Activated T-cell treated with anti-CD3 and anti-CD28 coated beads, Interleukin-2, amount 50 U/mL, for 24 hours (primary cell): ENCODE results near the gene DCBLD1.
A peak's percentile ranks its signal among the peaks of the same experiment; 100 is the strongest.
"Not testable (repeated sequence)": the region's sequence is repeated elsewhere in the genome, so short reads cannot be mapped to it uniquely, and the experiment has no call there.

Source experiments
- DNase-seq: peaks from one replicate; pipeline ENCODE4 v3.0.0-alpha.2; 2020
- H3K27ac Mint-ChIP-seq: 2 replicates; pipeline ENCODE4 v1.8.0; 2020; ENCODE audit warnings: mild to moderate bottlenecking, mixed read lengths
- H3K27me3 Mint-ChIP-seq: 2 replicates; pipeline ENCODE4 v1.8.0; 2020; ENCODE audit warnings: mixed read lengths
- H3K36me3 Mint-ChIP-seq: 2 replicates; pipeline ENCODE4 v1.8.0; 2020; ENCODE audit warnings: low read depth, mixed read lengths
- H3K4me1 Mint-ChIP-seq: 2 replicates; pipeline ENCODE4 v1.8.0; 2020; ENCODE audit warnings: low read depth, mixed read lengths
- H3K4me3 Mint-ChIP-seq: 2 replicates; pipeline ENCODE4 v1.8.0; 2020; ENCODE audit warnings: mild to moderate bottlenecking, moderate library complexity, mixed read lengths
- H3K9me3 Mint-ChIP-seq: 2 replicates; pipeline ENCODE4 v1.8.0; 2020; ENCODE audit warnings: mixed read lengths

The DCBLD1 gene

DNA sequence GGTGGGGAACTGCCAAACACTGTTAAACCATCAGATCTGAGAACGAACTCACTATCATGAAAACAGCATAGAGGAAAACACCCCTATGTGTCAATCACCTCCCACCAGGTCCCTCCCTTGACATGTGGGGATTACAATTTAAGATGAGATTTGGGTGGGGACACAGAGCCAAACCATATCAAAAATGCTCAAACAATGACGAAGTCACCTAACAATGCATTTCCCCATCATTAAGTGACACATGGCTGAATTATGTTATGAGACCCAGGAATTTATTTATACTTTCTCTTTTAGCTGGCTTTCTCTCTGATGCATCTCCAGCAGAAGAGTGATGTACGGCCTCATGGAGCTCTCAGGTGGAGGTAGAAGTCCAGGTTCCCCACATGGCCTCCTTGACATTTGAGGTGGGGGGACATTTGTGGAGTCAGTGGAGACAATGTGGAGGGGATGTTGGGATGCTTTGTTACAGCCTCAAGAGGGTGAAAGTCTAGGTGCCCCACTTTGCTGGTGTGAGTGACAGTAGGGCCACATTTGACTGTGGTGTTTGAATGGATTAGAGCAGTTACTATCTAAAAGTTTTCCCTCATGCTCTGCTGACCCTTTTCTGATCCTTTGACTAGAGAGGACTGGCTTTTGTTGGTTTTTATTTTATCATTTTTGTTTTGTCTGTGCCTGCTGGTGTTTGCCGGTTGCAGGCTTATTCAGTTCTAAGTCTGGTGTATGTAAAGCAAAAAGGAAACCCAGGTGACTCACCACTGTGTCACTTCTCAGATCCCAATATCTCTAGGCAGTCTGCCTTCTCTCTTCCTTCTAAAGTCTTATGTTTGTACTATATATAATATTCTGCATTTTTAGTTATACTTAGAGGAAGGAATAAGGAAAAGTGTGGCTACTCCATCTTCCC is 18.5 kb upstream of the DCBLD1 start:
- Mint-ChIP-seq H3K9me3 (no peaks in the 10 kb centered on the region), H3K4me3 (peak overlapping the region; percentile 46), H3K27ac (peak overlapping the region; percentile 85), H3K27me3 (peaks cover 15% of the 10 kb centered on the region), H3K36me3 (no peaks in the 10 kb centered on the region), H3K4me1 (peaks cover 24% of the 10 kb centered on the region)
- DNase-seq: no peak

DNA sequence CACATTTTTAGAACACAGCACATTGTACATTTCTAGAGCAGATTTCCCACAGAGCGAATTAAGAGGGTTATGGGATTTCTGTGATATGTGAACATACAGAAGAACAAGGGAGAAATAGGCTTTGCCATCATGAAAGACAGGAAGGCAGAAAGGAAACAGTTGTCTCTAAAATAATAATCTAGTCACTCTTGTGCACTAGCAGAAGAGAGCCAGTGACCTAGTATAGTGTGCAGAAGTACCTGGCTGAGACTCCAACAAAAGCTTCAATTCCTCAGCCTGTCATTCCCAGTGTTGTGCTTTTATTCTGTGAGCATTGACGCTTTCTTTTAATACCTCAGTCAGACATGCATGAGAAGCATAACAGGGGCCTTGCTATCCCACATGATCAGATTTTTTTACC is 17.8 kb upstream of the DCBLD1 start:
- peaks cover 15% of the 10 kb centered on the region for H3K27me3 Mint-ChIP-seq
- H3K4me1 Mint-ChIP-seq: peaks cover 26% of the 10 kb centered on the region
- no peak overlapping the region for H3K27ac Mint-ChIP-seq
- no peak overlapping the region for H3K4me3 Mint-ChIP-seq
- H3K36me3 Mint-ChIP-seq: no peaks in the 10 kb centered on the region
- no peak for DNase-seq
- no peaks in the 10 kb centered on the region for H3K9me3 Mint-ChIP-seq

DNA sequence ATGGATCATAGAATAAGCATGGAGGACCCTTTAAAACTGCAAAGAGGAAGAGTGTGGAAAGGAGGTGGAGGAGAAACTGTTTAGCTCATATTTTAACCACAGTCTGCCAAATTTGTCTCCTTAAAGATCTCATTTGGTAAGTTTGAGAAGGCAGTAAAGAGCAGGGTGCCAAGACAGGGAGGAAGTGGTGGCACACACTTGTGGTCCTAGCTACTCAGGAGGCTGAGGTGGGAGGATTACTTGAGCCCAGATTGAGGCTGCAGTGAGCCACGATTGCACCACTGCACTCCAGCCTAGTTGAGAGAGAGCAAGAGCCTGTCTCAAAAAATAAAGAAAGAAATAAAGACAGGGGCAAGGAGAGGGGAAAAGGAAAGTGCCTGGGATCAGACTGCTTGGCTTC is 16.8 kb upstream of the DCBLD1 start:
- Mint-ChIP-seq H3K9me3 (no peaks in the 10 kb centered on the region), H3K4me1 (peaks cover 26% of the 10 kb centered on the region), H3K36me3 (no peaks in the 10 kb centered on the region), H3K4me3 (no peak overlapping the region), H3K27ac (no peak overlapping the region), H3K27me3 (peaks cover 15% of the 10 kb centered on the region)
- no peak for DNase-seq

DNA sequence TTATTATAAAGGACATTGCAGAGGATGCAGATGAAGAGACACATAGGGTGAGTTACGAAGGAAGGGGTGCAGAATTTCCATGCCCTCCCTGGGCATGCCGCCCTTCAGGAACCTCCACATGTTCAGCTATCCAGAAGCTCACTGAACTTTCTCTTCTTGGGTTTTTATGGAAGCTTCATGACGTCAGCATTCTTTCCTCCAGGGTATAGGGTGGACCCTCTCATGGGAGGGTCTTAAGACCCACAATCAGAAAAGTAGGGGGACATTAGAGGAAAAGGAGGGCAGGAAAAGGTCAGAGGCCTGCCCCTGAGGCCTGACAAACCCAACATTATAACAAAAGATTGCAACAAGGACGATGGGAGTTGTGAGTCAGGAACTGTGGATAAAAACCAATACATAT is 14.6 kb upstream of the DCBLD1 start:
- Mint-ChIP-seq H3K27me3 (peaks cover 26% of the 10 kb centered on the region), H3K27ac (no peak overlapping the region), H3K36me3 (no peaks in the 10 kb centered on the region), H3K4me1 (peaks cover 26% of the 10 kb centered on the region), H3K4me3 (no peak overlapping the region), H3K9me3 (no peaks in the 10 kb centered on the region)
- DNase-seq: no peak

DNA sequence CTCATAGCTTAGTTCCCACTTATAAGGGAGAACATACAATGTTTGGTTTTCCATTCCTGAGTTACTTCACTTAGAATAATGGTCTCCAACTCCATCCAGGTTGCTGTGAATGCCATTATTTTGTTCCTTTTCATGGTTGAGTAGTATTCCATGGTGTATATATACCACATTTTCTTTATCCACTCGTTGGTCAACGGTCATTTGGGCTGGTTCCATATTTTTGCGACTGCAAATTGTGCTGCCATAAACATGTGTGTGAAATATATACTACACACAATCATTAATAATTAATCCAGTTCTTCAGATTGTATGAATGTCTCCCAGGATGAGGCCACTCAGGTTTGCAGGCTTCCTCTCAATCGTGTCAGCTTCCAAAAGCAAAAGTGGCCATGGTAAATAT is 13.9 kb upstream of the DCBLD1 start:
- DNase-seq, H3K27ac Mint-ChIP-seq, H3K36me3 Mint-ChIP-seq, H3K4me3 Mint-ChIP-seq, H3K9me3 Mint-ChIP-seq: not testable (repeated sequence)
- Mint-ChIP-seq H3K27me3 (peaks cover 30% of the 10 kb centered on the region), H3K4me1 (peaks cover 24% of the 10 kb centered on the region)

DNA sequence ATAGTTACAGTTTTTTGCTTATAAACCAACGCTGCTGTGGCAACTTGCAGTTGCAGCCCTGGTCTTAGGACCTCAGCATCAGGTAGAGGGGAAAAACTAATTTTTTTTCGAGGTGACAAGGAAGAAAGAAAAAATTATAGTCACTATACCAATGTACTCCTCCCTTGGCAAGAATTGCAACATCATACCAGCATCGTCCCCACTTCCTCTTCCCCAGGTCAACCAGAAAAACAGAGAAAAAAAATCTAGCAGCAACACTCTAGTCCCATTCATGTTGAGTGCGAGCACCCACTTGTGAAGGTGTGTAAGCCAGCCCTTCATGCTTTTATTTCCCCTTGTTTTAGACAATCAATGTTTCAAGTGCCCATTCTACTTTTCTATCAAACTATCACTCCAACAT is 13.1 kb upstream of the DCBLD1 start:
- no peaks in the 10 kb centered on the region for H3K36me3 Mint-ChIP-seq
- peaks cover 37% of the 10 kb centered on the region for H3K27me3 Mint-ChIP-seq
- no peak for DNase-seq
- no peak overlapping the region for H3K27ac Mint-ChIP-seq
- H3K9me3 Mint-ChIP-seq: no peaks in the 10 kb centered on the region
- no peak overlapping the region for H3K4me3 Mint-ChIP-seq
- peaks cover 15% of the 10 kb centered on the region for H3K4me1 Mint-ChIP-seq

DNA sequence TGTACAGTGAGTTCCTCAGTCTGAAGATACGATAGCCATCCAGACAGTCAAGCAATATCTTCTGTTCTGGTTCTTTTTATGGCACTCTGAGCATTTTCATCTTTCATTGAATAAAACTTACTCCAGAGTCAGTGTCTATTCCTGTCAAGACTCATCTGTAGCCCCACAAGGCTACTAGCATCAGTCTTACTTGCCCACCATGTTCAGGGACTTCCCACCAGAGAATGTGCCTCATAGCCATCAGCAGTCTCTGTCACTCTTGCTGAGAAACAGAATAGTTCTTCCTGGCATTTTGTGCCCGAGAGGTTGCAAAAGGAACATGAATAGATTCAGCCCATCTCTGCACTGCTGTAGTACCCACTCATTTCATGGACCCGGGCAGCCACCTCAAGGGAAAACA is 12.7 kb upstream of the DCBLD1 start:
- peaks cover 37% of the 10 kb centered on the region for H3K27me3 Mint-ChIP-seq

DNA sequence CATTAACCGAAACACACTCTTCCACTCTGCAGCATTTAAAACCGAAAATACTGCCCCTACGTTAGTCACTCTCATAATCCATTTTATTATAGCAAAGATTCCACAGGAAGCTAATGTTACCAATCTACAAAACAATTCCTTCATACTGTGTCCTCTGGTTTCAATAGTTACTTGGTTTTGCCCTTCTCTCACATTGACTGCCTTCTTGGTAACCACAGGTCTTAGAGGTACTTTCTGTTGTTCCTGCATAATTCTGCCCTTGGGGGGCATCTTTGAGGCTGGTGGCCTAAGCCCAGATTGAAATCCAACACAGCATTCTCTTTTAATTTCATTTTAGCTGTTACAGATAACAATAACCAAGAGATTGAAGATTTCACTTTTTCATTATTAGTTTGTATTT is 9.8 kb upstream of the DCBLD1 start:
- Mint-ChIP-seq H3K27ac (no peak overlapping the region), H3K27me3 (peaks cover 25% of the 10 kb centered on the region), H3K9me3 (no peaks in the 10 kb centered on the region)

More for the DNA sequence above, 12.7 kb upstream of the DCBLD1 start:
- DNase-seq: no peak
- H3K4me1 Mint-ChIP-seq: peaks cover 11% of the 10 kb centered on the region
- no peak overlapping the region for H3K27ac Mint-ChIP-seq
- no peak overlapping the region for H3K4me3 Mint-ChIP-seq
- no peaks in the 10 kb centered on the region for H3K9me3 Mint-ChIP-seq
- H3K36me3 Mint-ChIP-seq: no peaks in the 10 kb centered on the region

DNA sequence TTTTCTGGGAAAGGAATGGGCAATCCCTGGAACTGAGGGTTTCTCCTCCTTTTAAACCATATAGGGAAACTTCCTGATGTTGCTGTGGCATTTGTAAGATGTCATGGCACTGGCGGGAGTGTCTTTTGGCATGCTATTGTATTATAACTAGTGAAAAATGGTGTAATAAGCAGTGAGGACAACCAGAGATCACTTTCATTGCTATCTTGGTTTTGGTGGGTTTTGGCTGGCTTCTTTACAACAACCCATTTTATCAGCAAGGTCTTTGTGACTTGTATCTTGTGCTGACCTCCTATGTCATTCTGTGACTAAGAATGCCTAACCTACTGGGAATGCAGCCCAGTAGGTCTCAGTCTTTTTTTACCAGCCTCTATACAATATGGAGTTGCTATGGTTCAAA is 9.1 kb upstream of the DCBLD1 start:
- Mint-ChIP-seq H3K4me1 (peaks cover 2% of the 10 kb centered on the region), H3K9me3 (no peaks in the 10 kb centered on the region), H3K27ac (no peak overlapping the region), H3K4me3 (no peak overlapping the region), H3K27me3 (peaks cover 28% of the 10 kb centered on the region), H3K36me3 (no peaks in the 10 kb centered on the region)
- DNase-seq: no peak

More for the DNA sequence above, 9.8 kb upstream of the DCBLD1 start:
- Mint-ChIP-seq H3K4me3 (no peak overlapping the region), H3K4me1 (peaks cover 2% of the 10 kb centered on the region), H3K36me3 (no peaks in the 10 kb centered on the region)
- no peak for DNase-seq

DNA sequence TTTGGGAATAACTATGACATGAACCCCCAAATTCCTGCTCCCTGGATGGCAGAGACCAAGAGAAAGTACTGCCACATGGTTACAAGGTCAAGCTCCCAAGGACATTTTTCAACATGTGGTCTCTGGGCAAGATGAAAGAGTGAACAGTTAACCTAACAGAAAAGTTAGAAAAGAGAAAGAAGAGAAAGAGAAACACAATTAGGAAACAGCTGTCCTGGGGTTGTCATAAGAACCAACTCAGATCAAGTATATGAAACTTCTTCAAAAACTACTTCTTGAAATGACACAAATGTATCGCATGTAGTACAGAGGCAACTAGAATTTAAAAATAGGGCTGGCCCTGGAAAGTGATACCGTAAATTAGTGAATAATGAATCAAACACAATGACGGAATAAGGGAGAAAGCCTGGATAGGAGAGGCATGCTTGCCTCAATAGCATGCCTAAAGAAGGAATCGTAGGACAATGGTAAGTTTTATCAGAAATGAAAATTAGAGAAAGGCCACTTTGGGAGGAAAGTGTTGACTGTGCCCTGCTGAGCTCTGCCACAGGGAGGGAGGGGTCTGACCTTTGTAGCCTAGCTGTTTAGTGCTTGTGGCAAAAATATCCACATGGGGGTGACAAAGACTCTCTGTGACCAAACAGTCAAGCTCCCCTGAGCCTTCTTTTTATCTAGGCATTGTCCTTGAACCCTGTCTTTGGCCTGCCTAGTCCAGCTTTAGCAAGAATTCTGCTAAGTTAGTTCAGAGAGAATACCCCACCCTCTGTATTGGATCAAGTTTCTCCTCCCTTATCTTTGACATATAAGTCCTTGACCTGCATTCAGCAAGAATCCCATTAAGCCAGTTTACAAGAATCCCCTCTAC is 4.3 kb upstream of the DCBLD1 start:
- Mint-ChIP-seq H3K27me3 (peaks cover 40% of the 10 kb centered on the region), H3K4me1 (peaks cover 13% of the 10 kb centered on the region), H3K9me3 (no peaks in the 10 kb centered on the region), H3K36me3 (no peaks in the 10 kb centered on the region), H3K27ac (no peak overlapping the region), H3K4me3 (no peak overlapping the region)
- DNase-seq: no peak

DNA sequence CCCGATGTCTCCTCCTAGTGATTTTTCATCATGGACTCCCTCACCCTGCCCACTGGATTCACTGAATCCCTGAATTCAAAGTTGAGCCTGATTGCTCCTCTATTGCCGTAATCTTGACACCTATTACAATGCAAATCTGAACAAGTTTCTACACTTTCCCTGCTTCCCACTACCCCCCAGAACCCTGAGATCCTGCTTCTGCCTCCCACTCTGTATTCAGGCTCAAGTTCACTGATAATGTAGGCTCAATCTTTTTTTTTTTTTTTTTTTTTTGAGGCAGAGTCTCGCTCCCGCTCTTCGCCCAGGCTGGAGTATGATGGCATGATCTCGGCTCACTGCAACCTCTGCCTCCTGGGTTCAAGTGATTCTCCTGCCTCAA is 3.6 kb upstream of the DCBLD1 start:
- H3K27me3 Mint-ChIP-seq: peaks cover 40% of the 10 kb centered on the region
- no peak overlapping the region for H3K4me3 Mint-ChIP-seq
- H3K4me1 Mint-ChIP-seq: peaks cover 20% of the 10 kb centered on the region
- H3K27ac Mint-ChIP-seq: no peak overlapping the region
- no peak for DNase-seq
- no peaks in the 10 kb centered on the region for H3K36me3 Mint-ChIP-seq
- H3K9me3 Mint-ChIP-seq: no peaks in the 10 kb centered on the region

DNA sequence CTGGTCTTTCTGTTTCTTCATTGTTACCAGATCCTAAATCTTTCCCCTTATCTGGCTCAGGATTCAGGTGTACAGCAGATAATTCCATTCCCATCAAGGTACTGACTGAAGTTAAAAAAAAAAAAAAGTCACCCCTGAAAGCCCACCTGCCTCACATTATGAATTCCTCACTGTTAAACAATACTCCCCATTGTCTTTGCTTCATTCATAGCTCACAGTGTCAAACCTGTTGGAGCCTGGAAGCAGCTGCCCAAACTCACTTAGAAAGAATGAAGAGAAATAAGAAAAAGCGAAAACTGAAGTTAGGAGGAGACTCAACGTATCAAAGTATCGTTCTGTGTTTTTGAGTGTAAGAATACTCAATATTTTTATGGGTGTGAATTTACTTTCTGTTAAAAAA is 1.8 kb upstream of the DCBLD1 start:
- Mint-ChIP-seq H3K27ac (no peak overlapping the region), H3K9me3 (no peaks in the 10 kb centered on the region), H3K36me3 (no peaks in the 10 kb centered on the region), H3K4me1 (peaks cover 20% of the 10 kb centered on the region), H3K4me3 (no peak overlapping the region), H3K27me3 (peaks cover 46% of the 10 kb centered on the region)
- no peak for DNase-seq

DNA sequence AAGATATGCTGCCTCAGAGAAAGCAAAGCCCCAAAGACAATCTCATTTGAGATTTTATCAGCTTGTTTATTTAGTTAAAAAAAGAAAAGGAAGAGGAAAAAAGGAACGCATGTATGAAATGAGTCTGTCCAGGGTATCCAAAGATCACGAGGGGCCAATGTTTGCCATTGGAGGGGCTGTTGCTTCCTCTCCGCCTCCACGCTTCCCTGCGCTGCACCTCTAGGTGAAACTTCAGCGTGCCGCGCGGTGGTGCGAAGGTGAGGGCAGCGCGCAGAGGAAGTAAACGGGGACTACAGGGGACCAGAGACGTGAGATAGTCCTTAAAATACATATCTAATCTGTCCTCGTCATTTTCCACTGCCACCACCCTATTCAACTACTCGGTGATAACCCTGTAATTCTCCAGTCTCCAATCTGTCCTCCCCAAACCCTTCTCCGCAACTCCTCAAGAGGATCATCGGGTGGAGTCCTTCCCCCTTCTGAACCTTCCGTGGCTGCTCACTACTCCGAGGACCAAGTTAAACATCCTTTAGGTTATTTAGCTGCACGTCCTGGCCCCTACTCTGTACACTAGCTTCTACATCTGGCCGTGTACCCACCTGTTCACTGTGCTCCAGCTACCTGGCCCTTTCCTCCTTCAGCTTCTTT is 1.1 kb upstream of the DCBLD1 start:
- Mint-ChIP-seq H3K4me3 (peak overlapping the region; percentile 79), H3K36me3 (no peaks in the 10 kb centered on the region), H3K4me1 (peaks cover 20% of the 10 kb centered on the region), H3K9me3 (no peaks in the 10 kb centered on the region), H3K27ac (no peak overlapping the region), H3K27me3 (peaks cover 48% of the 10 kb centered on the region)
- peak; percentile 46 for DNase-seq

DNA sequence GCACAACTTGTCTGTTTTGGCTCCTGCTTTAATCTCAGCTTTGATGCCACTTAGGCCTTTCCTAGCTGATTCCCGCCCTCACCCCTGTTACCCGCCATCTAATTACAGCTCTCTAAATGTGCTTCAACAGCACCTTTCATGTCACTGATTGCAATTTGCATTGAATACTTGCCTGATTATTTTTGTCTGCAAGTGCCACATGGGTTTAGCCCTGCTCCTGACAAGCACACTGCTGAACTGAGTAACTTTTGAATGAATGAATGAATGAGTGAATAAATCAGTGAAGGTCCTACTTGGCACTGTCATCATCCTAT is 591 bp upstream of the DCBLD1 start:
- Mint-ChIP-seq H3K9me3 (no peaks in the 10 kb centered on the region), H3K4me3 (peak overlapping the region; percentile 79), H3K27me3 (peaks cover 53% of the 10 kb centered on the region), H3K36me3 (no peaks in the 10 kb centered on the region), H3K4me1 (peaks cover 20% of the 10 kb centered on the region), H3K27ac (no peak overlapping the region)
- peak; percentile 33 for DNase-seq
